Aorta (tissue), 5 donors: Measurements from ENCODE around the gene TROAP. TPM values are rescaled to one million over a fixed set of nuclear protein-coding genes. Genes with fewer than 3 reads are reported as not detected.
A peak's percentile ranks its signal among the peaks of the same experiment; 100 is the strongest.

Source experiments
- ATAC-seq: fragments of 200-7000 bp; cut with Tn5 transposase; one replicate; pipeline ENCODE4 v1.9.1; 2022; ENCODE audit warnings: moderate library complexity; ENCODE audit not compliant: low FRiP score
- DNase-seq, 2 donors: peaks; one replicate each; pipeline ENCODE4 v3.0.0-alpha.2; 2020
- H3K27ac ChIP-seq, 2 donors: one replicate each; pipeline ENCODE4 v1.5.1; 2013; ENCODE audit warnings: low read length in 2 of 2, mild to moderate bottlenecking in 2 of 2, moderate library complexity in 2 of 2, control low read depth in 1 of 2, inconsistent platforms in 1 of 2, low read depth in 1 of 2
- H3K27me3 ChIP-seq, 2 donors: one replicate each; pipeline ENCODE4 v1.6.1; 2013; ENCODE audit warnings: control low read depth in 1 of 2, low read length in 1 of 2, mild to moderate bottlenecking in 1 of 2, moderate library complexity in 1 of 2; ENCODE audit not compliant: insufficient read depth in 2 of 2, control insufficient read depth in 1 of 2
- H3K36me3 ChIP-seq, 2 donors: one replicate each; pipeline ENCODE4 v1.6.1; 2013; ENCODE audit warnings: control low read depth in 1 of 2, low read length in 1 of 2, mild to moderate bottlenecking in 1 of 2; ENCODE audit not compliant: insufficient read depth in 2 of 2, control insufficient read depth in 1 of 2
- H3K4me1 ChIP-seq, 2 donors: one replicate each; pipeline ENCODE4 v1.6.1; 2013; ENCODE audit warnings: low read length in 2 of 2, control low read depth in 1 of 2, mild to moderate bottlenecking in 1 of 2, moderate library complexity in 1 of 2; ENCODE audit not compliant: insufficient read depth in 2 of 2, control insufficient read depth in 1 of 2
- H3K4me3 ChIP-seq, 2 donors: one replicate each; pipeline ENCODE4 v1.5.1; 2013; ENCODE audit warnings: low read length in 2 of 2, control low read depth in 1 of 2, mild to moderate bottlenecking in 1 of 2
- H3K9me3 ChIP-seq: one replicate; pipeline ENCODE4 v1.6.1; 2013; ENCODE audit warnings: mild to moderate bottlenecking, low read length; ENCODE audit not compliant: control insufficient read depth
- WGBS, 2 donors: extraction: QIAGEN DNeasy Blood & Tissue Kit; methylation state at CpG; one replicate each; pipeline ENCODE4 v1.1.7; 2013; 5-methylcytosine and 5-hydroxymethylcytosine counted together
- intact Hi-C, 2 donors: fragments of 100-400 bp; cut with DNase I; formaldehyde crosslinking; loops; one replicate each; pipeline versions ENCODE4 v1.14.2 to v1.15.0; 2022
- polyA plus RNA-seq, 2 donors: library from polyadenylated mRNA; stranded (reverse); fragments of 200-250 nt; gene quantifications; one replicate each; pipeline ENCODE4 v1.2.3, GENCODE V29; 2013
- total RNA-seq, 2 donors: library from RNA; stranded (reverse); fragmentation: NEBNext Ultra II Directional; extraction: Animal tissue kit (Norgen Biotek cat#: 25700); gene quantifications; one replicate each; pipeline ENCODE4 v1.2.1, GENCODE V29; 2021
- donor health status: healthy with polysubstance abuse.
- donor health status: Bipolar disorder and iron deficiency.
- donor health status: DM: no; HTN: no; CAD: no.
- donor health status: DM: no; HTN: no; CAD: no.
- donor health status: DM: yes; HTN: yes; CAD: no.

The TROAP gene
- total and polyA plus RNA-seq, 4 donors = 0.10 to 4.3 (median 1.4) TPM

GRCh38 chr12:49365542-49365941, 42.5 kb downstream of the TROAP start:
- 81 to 84% methylated on average over 5 of the region's 5 CpGs for WGBS, 2 donors
- Histone ChIP-seq H3K36me3 (no peaks in the 10 kb centered on the region), H3K4me3 (no peak overlapping the region), H3K27ac (no peak overlapping the region), H3K27me3 (no peaks in the 10 kb centered on the region), H3K4me1 (peaks cover 0 to 3% of the 10 kb centered on the region in 2 donors), H3K9me3 (no peaks in the 10 kb centered on the region)
- ATAC-seq (no peak), DNase-seq (no peak)
- intact Hi-C loops = no loop called here

DNA sequence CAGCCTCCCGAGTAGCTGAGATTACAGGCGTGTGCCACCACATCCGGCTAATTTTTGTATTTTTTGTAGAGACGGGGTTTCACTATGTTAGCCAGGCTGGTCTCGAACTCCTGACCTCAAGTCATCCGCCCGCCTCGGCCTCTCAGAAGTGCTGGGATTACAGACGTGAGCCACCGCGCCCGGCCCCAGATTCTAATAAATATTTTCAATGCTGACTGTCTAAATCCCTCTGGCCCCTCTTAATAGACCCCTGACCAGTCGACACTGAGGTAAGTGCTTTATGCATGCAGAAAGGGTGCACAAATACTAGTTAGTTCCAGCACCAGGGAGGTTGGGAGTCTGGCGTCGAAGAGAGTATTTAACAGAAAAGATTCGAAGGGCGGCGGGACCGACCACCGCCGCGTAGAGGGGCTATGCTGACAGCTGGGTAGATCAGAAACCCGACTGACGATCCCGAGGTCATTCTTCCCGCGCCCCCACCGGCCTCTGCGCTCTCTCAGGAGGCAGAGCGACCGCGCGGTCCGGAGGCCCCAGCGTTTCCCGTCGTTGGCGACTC, 43.1 kb downstream of the TROAP start:
- no peak for DNase-seq
- no peaks in the 10 kb centered on the region for H3K36me3 ChIP-seq

DNA sequence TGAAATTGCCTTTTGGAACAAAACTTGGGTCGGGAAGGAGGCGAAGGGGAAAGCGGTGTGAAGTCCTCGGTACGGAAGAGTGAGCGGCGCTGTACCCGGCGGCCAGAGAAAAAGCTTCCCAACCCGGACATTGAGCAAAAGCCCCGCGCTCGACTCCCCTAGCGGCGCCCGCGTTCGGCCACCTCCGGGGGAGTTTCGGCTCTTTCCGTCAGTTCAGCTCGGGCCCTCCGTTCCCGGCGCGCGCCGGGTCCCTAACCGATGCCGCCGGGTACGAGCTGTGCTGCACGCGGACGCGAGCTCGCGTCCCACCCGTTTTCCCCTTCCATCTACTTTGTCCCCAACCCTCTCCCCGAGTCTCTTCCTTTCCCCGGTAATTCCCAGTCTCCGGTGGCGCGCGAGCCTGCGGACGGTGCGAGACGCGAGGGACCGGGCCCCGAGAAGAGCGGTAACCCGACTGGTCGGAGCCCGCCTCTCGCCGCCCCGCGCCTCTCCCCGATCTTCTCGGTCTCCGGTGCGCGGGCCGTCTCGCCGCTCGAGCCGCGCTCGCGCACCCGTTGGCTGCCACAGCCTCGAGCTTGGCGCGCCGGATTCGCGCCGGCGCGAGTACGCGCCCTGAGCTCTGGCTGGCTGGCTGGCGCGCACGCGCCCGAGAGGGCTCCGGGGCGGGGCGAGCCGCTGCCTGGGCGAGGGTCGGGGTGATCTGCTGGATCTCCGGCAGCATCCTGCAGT, 43.8 kb downstream of the TROAP start:
- ATAC-seq (peak; percentile 94), DNase-seq (peak; percentile 90 to 96)
- no peaks in the 10 kb centered on the region for H3K9me3 ChIP-seq
- H3K4me1 ChIP-seq = peaks cover 0 to 4% of the 10 kb centered on the region in 2 donors
- H3K27ac ChIP-seq = peak overlapping the region; percentile 46 to 75
- intact Hi-C loops = no loop called here
- no peaks in the 10 kb centered on the region for H3K27me3 ChIP-seq
- H3K4me3 ChIP-seq = peak overlapping the region; percentile 88 to 99
- H3K36me3 ChIP-seq = no peaks in the 10 kb centered on the region
- WGBS, 2 donors = 0% methylated on average over 74 to 97 of the region's 97 CpGs

More for the DNA sequence above, 43.1 kb downstream of the TROAP start:
- H3K9me3 ChIP-seq = no peaks in the 10 kb centered on the region
- peaks cover 0 to 4% of the 10 kb centered on the region in 2 donors for H3K4me1 ChIP-seq
- H3K27me3 ChIP-seq = no peaks in the 10 kb centered on the region
- 6 to 11% methylated on average over 38 of the region's 38 CpGs for WGBS, 2 donors
- no peak for ATAC-seq
- H3K27ac ChIP-seq = peak overlapping the region; percentile 46 to 75
- intact Hi-C loops = no loop called here
- H3K4me3 ChIP-seq = peak overlapping the region; percentile 88 to 99

DNA sequence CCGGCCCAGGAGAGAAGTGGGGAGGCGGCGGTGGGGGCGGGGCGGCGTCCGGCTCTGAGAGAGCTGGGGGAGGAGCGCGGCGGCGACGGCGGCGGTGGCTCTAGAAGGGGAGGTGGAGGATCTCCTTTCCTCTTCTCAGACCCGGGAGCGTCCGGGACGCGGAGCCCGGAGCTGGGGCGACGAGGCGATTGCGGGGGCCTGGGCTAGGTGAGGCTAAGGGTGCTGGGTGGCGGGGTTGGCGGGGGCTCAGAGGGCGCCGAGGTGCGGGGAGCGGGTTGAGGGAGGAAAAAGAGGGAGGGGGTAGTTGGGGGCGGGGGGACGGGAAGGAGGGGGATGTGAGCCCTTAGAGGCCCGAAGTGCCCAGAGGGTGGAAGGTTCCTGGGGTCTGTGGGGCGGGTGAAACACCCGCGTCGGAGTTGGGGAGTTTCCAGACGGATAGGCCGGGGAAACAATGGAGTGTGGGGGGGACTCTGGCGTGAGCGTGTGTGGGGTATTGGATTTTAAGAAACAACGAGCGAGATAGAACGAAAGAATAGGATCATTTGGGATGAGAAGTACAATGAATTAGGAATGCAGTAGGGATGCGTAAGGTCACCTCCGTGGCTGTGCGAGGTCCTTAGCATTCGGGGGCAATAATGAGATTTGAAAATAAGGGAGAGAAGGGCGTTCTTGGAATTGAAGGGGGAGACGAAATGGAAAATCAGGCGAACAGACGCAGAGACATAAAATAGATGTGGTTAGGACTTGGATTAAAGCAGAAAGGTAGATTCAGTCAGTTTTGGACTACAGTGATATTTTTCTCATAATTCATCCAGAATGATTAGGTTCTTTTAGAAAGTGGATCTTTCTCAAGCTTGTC, 44.6 kb downstream of the TROAP start, which contains the start of gene SPATS2:
SPATS2 (plus strand) TSS at position 82 of the 859 bp plus-strand sequence. CDS start 93,551 bp downstream, outside the sequence.
- Histone ChIP-seq H3K36me3 (no peaks in the 10 kb centered on the region), H3K4me1 (peaks cover 0 to 4% of the 10 kb centered on the region in 2 donors), H3K4me3 (peak within 1 kb of the TSS; percentile 88 to 99), H3K27ac (peak within 1 kb of the TSS; percentile 63 to 75), H3K27me3 (no peaks in the 10 kb centered on the region), H3K9me3 (no peaks in the 10 kb centered on the region)
- ATAC-seq = peak; percentile 6
- DNase-seq = peak; percentile 97 to 98
- 1% methylated on average over 51 to 52 of the region's 52 CpGs for WGBS, 2 donors
- intact Hi-C loops = no loop called here

GRCh38 chr12:49368240-49368600, 45.2 kb downstream of the TROAP start:
- Histone ChIP-seq H3K36me3 (no peaks in the 10 kb centered on the region), H3K4me1 (peaks cover 0 to 4% of the 10 kb centered on the region in 2 donors), H3K27me3 (no peaks in the 10 kb centered on the region), H3K4me3 (peak overlapping the region; percentile 88 to 99), H3K9me3 (no peaks in the 10 kb centered on the region), H3K27ac (no peak overlapping the region)
- DNase-seq (no peak), ATAC-seq (no peak)
- intact Hi-C loops = no loop called here
- 15 to 19% methylated on average over 3 of the region's 3 CpGs for WGBS, 2 donors

- no peak for ATAC-seq
- Histone ChIP-seq H3K27ac (no peak overlapping the region), H3K27me3 (no peaks in the 10 kb centered on the region), H3K4me3 (no peak overlapping the region), H3K4me1 (peaks cover 0 to 4% of the 10 kb centered on the region in 2 donors), H3K9me3 (no peaks in the 10 kb centered on the region), H3K36me3 (no peaks in the 10 kb centered on the region)
- intact Hi-C loops = no loop called here
- WGBS, 2 donors = 27% methylated on average over 6 of the region's 6 CpGs
- DNase-seq = no peak
Observed at GRCh38 chr12:49369411-49370145, 46.5 kb downstream of the TROAP start.

DNA sequence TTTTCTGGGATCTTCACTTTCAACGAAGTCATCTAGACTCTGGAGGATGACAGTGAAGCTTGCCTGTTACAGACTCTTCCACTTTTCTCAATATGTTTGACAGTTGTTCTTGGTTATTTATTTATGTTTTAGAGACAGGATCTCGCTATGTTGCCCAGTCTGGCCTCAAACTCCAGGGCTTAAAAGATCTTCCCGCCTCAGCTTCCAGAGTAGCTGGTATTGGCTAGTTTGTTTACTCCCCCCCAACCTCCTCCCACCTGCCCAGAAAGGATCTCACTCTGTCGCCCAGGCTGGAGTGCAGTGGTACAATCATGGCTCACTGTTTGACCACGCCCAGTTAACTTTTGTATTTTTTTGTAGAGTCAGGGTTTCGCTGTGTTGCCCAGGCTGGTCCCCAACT, 47.5 kb downstream of the TROAP start:
- H3K27ac ChIP-seq = no peak overlapping the region
- intact Hi-C loops = no loop called here
- no peaks in the 10 kb centered on the region for H3K36me3 ChIP-seq
- H3K27me3 ChIP-seq = no peaks in the 10 kb centered on the region
- peaks cover 0 to 4% of the 10 kb centered on the region in 2 donors for H3K4me1 ChIP-seq
- ATAC-seq (no peak), DNase-seq (no peak)
- H3K9me3 ChIP-seq = no peaks in the 10 kb centered on the region
- 88 to 94% methylated on average over 6 of the region's 6 CpGs for WGBS, 2 donors
- H3K4me3 ChIP-seq = no peak overlapping the region

DNA sequence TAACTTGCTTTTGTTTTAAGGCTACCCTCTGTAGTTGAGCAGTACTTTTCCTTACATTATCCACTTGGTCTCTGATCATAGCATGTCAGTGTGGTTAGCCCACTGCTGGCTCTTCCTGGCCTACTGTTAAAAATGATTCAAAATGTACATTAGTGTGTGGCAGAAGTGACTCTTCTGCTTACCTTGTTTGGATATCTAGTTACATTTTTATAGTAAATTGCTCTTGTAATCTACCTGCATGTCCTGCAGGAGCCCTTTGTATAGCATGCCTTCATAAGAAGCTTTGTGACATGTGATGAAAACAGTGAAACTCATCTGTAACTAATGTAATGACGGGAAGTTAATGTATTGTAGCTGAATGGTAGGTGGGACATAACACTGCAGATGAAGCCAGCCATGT, 52.4 kb downstream of the TROAP start:
- WGBS, 2 donors = 99 to 100% methylated on average over 1 of the region's 1 CpG
- Histone ChIP-seq H3K9me3 (no peaks in the 10 kb centered on the region), H3K27ac (no peak overlapping the region), H3K36me3 (no peaks in the 10 kb centered on the region), H3K4me3 (no peak overlapping the region), H3K27me3 (no peaks in the 10 kb centered on the region), H3K4me1 (peaks cover 0 to 1% of the 10 kb centered on the region in 2 donors)
- DNase-seq (no peak), ATAC-seq (no peak)
- intact Hi-C loops = no loop called here
